HuH-7.5 (cell line): ENCODE results near the gene NPHP1.
A peak's percentile ranks its signal among the peaks of the same experiment; 100 is the strongest.
"Not testable (repeated sequence)": the region's sequence is repeated elsewhere in the genome, so short reads cannot be mapped to it uniquely, and the experiment has no call there.

Source experiments
- DNase-seq: peaks from one replicate; pipeline ENCODE4 v3.0.0; 2011; ENCODE audit warnings: low spot score

NPHP1 gene

GRCh38 chr2:110204408-110205385 lies at the start of gene NPHP1:
NPHP1 (minus strand) TSS chr2:110205013; CDS start chr2:110204968, 45 bp downstream.
- peak; percentile 83 for DNase-seq

- not testable (repeated sequence) for DNase-seq
Measured at GRCh38 chr2:110248081-110248795, 43.4 kb upstream of the NPHP1 start.

- not testable (repeated sequence) for DNase-seq
Measured at GRCh38 chr2:110245488-110246435, 40.9 kb upstream of the NPHP1 start.

- not testable (repeated sequence) for DNase-seq
Measured at GRCh38 chr2:110243283-110243682, 38.5 kb upstream of the NPHP1 start.

- DNase-seq: not testable (repeated sequence)
Measured at GRCh38 chr2:110234514-110234913, 29.7 kb upstream of the NPHP1 start.

- not testable (repeated sequence) for DNase-seq
Measured at GRCh38 chr2:110229886-110230285, 25.1 kb upstream of the NPHP1 start.

GRCh38 chr2:110222626-110223025 lies 17.8 kb upstream of the NPHP1 start:
- not testable (repeated sequence) for DNase-seq

- no peak for DNase-seq
Measured at GRCh38 chr2:110221938-110222337, 17.1 kb upstream of the NPHP1 start.

GRCh38 chr2:110220190-110220564 lies 15.4 kb upstream of the NPHP1 start:
- no peak for DNase-seq

- no peak for DNase-seq
Measured at GRCh38 chr2:110219496-110220189, 14.8 kb upstream of the NPHP1 start.

- DNase-seq: not testable (repeated sequence)
Measured at GRCh38 chr2:110218889-110219288, 14.1 kb upstream of the NPHP1 start.

- DNase-seq: no peak
Measured at GRCh38 chr2:110216803-110217202, 12.0 kb upstream of the NPHP1 start.

- DNase-seq: no peak
Measured at GRCh38 chr2:110216199-110216598, 11.4 kb upstream of the NPHP1 start.

GRCh38 chr2:110215566-110216158 lies 10.8 kb upstream of the NPHP1 start:
- DNase-seq: no peak

GRCh38 chr2:110215091-110215490 lies 10.3 kb upstream of the NPHP1 start:
- DNase-seq: no peak

GRCh38 chr2:110213522-110213921 lies 8.7 kb upstream of the NPHP1 start:
- not testable (repeated sequence) for DNase-seq

- peak; percentile 52 for DNase-seq
Measured at GRCh38 chr2:110211938-110212858, 7.4 kb upstream of the NPHP1 start, which contains the start of gene MTLN. MTLN (minus strand) TSS chr2:110212547; CDS start chr2:110212525, 22 bp downstream.

GRCh38 chr2:110205660-110206455 lies 1.0 kb upstream of the NPHP1 start:
- DNase-seq: no peak

- DNase-seq: no peak
Measured at GRCh38 chr2:110198016-110198415, 6.8 kb downstream of the NPHP1 start.
